LNCaP clone FGC (cell line): ENCODE data around the gene OAF.
A peak's percentile ranks its signal among the peaks of the same experiment; 100 is the strongest.

Experiments used
- DNase-seq: peaks from one replicate; pipeline ENCODE4 v3.0.0-alpha.2; 2011; ENCODE audit warnings: low read depth
- H3K4me3 ChIP-seq: 2 replicates; pipeline ENCODE4 v1.5.1; 2011; ENCODE audit warnings: mild to moderate bottlenecking, low read depth, low read length, control low read depth
- CTCF ChIP-seq: IDR thresholded peaks from 2 replicates; pipeline ENCODE4 v1.5.1; 2012; ENCODE audit warnings: mild to moderate bottlenecking; ENCODE audit not compliant: control insufficient read depth, insufficient read depth; ENCODE audit errors: extremely low read depth

OAF gene

GRCh38 chr11:120205596-120206161 lies 5.2 kb upstream of the OAF start:
- H3K4me3 ChIP-seq: no peak overlapping the region
- DNase-seq: no peak
- no peak for TF ChIP-seq CTCF

- H3K4me3 ChIP-seq: no peak overlapping the region
- DNase-seq: peak; percentile 70
- no peak for TF ChIP-seq CTCF
Observed at GRCh38 chr11:120207512-120207911, 3.3 kb upstream of the OAF start.

GRCh38 chr11:120208001-120208441 lies 2.8 kb upstream of the OAF start:
- no peak for TF ChIP-seq CTCF
- no peak overlapping the region for H3K4me3 ChIP-seq
- no peak for DNase-seq

GRCh38 chr11:120208777-120209176 lies 2.1 kb upstream of the OAF start:
- no peak for TF ChIP-seq CTCF
- DNase-seq: no peak
- H3K4me3 ChIP-seq: no peak overlapping the region

GRCh38 chr11:120209746-120210625 lies 846 bp upstream of the OAF start:
- TF ChIP-seq CTCF: no peak
- H3K4me3 ChIP-seq: peak overlapping the region; percentile 59
- no peak for DNase-seq

- no peak for TF ChIP-seq CTCF
- DNase-seq: no peak
- H3K4me3 ChIP-seq: peak overlapping the region; percentile 59
Observed at GRCh38 chr11:120211522-120212258, 858 bp downstream of the OAF start.
